Sigmoid colon (tissue), 7 donors: Measurements from ENCODE around the gene FIBCD1. TPM values are rescaled to one million over a fixed set of nuclear protein-coding genes. Genes with fewer than 3 reads are reported as not detected.
A peak's percentile ranks its signal among the peaks of the same experiment; 100 is the strongest.

Experiments used
- DNase-seq: peaks from one replicate; pipeline ENCODE4 v3.0.0-alpha.2; 2019
- H3K27ac ChIP-seq, 4 donors: fragments of 200-600 bp; sonication (generic); one replicate each; pipeline ENCODE4 v1.5.1; 2016 to 2019; ENCODE audit warnings: mild to moderate bottlenecking in 1 of 4
- H3K27me3 ChIP-seq, 3 donors: fragments of 200-600 bp; sonication (generic); one replicate each; pipeline ENCODE4 v1.5.1; 2019; ENCODE audit warnings: mild to moderate bottlenecking in 1 of 3
- H3K36me3 ChIP-seq, 4 donors: fragments of 200-600 bp; sonication (generic); one replicate each; pipeline ENCODE4 v1.5.1; 2016 to 2019
- H3K4me1 ChIP-seq, 4 donors: fragments of 200-600 bp; sonication (generic); one replicate each; pipeline ENCODE4 v1.5.1; 2017 to 2019
- H3K4me3 ChIP-seq, 4 donors: fragments of 200-600 bp; sonication (generic); one replicate each; pipeline ENCODE4 v1.5.1; 2017 to 2019; ENCODE audit warnings: mild to moderate bottlenecking in 2 of 4, moderate library complexity in 1 of 4
- H3K9me3 ChIP-seq, 4 donors: fragments of 200-600 bp in 3 of 4; sonication (generic) in 3 of 4; one replicate each; pipeline versions ENCODE4 v1.5.1 to v1.6.1; 2013 to 2019
- EP300 ChIP-seq, 4 donors: sonication (generic); formaldehyde crosslinking; IDR thresholded peaks; one replicate each; pipeline ENCODE4 v1.6.1; 2017; ENCODE audit warnings: antibody characterized with exemption in 4 of 4
- POLR2A ChIP-seq, 2 donors: fragments of 450-650 bp; IDR thresholded peaks; one replicate each; pipeline ENCODE4 v1.6.1; 2016; ENCODE audit warnings: antibody characterized with exemption in 2 of 2, mild to moderate bottlenecking in 2 of 2, moderate library complexity in 2 of 2
- POLR2AphosphoS5 ChIP-seq, 4 donors: sonication (generic); formaldehyde crosslinking; IDR thresholded peaks; one replicate each; pipeline ENCODE4 v1.6.1; 2017; ENCODE audit warnings: antibody characterized with exemption in 4 of 4
- WGBS, 2 donors: extraction: QIAGEN DNeasy Blood & Tissue Kit; methylation state at CpG; one replicate each; pipeline ENCODE4 v1.1.7; 2013; 5-methylcytosine and 5-hydroxymethylcytosine counted together
- intact Hi-C: fragments of 100-400 bp; cut with DNase I; formaldehyde crosslinking; loops from one replicate; pipeline ENCODE4 v1.15.1; 2023
- polyA plus RNA-seq, 3 donors: library from polyadenylated mRNA; stranded (reverse); fragments of 200-250 nt; gene quantifications; one replicate each; pipeline ENCODE4 v1.2.3, GENCODE V29; 2013
- total RNA-seq, 4 donors: library from RNA; depleted of rRNA; stranded (reverse); fragments of >200 nt; gene quantifications; one replicate each; pipeline ENCODE4 v1.1.0, GENCODE V29; 2016
- TF ChIP-seq, protein P1 (sequence below), 4 experiments: fragments of 450-650 bp in 3 of 4; fragments of 200-600 bp in 1 of 4; IDR thresholded peaks; one replicate each; pipeline ENCODE4 v1.5.1; 2016 to 2019; ENCODE audit warnings: antibody characterized with exemption in 4 of 4, mild to moderate bottlenecking in 3 of 4, moderate library complexity in 2 of 4
- donor health status: healthy with polysubstance abuse.
- donor health status: Bipolar disorder and iron deficiency.
- donor health status: healthy.

The FIBCD1 gene
- total and polyA plus RNA-seq, 7 donors = 0.36 to 11.9 (median 10.6) TPM; not detected in 3

DNA sequence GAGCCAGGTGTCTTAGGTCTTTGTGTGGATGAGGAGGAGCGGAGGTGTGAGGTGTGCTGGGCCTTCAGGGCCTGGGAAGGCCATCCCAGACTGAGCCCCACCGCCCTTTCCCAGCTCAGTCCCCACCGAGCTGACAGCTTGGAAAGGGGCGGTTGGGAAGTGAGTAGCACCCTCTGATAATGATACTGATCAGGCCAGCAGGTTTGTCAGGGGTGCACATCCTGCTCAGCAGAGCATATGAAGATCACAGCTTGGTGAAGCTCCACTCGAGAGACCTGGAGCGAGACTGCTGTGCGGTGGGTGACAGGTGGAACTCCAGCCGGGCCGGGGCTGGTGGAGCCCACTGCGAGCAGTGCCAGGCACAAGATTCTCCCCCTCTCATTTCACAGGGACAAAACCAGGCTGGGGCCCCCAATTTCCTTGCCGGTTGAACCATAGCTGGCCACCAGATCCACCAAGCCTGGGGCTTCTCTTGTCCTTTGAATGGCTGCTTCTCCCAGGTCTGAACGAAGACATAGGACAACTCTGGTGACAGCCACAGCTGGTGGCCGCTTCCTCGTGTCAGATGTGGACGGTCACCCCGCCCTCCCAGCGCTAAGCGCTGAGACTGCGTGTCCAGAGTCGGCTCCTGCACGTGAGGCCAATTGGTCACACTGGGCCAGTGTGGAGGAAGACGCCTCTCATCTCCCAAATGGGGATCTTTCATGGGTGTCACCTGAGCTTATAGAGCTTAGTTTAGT is 50.7 kb downstream of the FIBCD1 start:
- intact Hi-C loops = loop anchor here (10.0 kb wide), 1 partner anchor 156 kb away; no protein-coding TSS in a partner anchor
- DNase-seq = no peak
- Histone ChIP-seq H3K27ac (peak overlapping the region in 2 of 4 donors; percentile 11 to 76), H3K4me3 (no peak overlapping the region), H3K36me3 (peaks cover 57 to 100% (median 89%) of the 10 kb centered on the region in 4 donors), H3K27me3 (no peaks in the 10 kb centered on the region), H3K4me1 (peaks cover 0 to 47% (median 42%) of the 10 kb centered on the region in 4 donors), H3K9me3 (no peaks in the 10 kb centered on the region)
- peak in 1 of 4 donors; percentile 25 for TF ChIP-seq POLR2AphosphoS5 (IDR thresholded peaks at IDR 0.05)
- TF ChIP-seq, protein P1, sequence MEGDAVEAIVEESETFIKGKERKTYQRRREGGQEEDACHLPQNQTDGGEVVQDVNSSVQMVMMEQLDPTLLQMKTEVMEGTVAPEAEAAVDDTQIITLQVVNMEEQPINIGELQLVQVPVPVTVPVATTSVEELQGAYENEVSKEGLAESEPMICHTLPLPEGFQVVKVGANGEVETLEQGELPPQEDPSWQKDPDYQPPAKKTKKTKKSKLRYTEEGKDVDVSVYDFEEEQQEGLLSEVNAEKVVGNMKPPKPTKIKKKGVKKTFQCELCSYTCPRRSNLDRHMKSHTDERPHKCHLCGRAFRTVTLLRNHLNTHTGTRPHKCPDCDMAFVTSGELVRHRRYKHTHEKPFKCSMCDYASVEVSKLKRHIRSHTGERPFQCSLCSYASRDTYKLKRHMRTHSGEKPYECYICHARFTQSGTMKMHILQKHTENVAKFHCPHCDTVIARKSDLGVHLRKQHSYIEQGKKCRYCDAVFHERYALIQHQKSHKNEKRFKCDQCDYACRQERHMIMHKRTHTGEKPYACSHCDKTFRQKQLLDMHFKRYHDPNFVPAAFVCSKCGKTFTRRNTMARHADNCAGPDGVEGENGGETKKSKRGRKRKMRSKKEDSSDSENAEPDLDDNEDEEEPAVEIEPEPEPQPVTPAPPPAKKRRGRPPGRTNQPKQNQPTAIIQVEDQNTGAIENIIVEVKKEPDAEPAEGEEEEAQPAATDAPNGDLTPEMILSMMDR (IDR thresholded peaks at IDR 0.05) = no peak
- WGBS, 2 donors = 88 to 92% methylated on average over 22 of the region's 22 CpGs

DNA sequence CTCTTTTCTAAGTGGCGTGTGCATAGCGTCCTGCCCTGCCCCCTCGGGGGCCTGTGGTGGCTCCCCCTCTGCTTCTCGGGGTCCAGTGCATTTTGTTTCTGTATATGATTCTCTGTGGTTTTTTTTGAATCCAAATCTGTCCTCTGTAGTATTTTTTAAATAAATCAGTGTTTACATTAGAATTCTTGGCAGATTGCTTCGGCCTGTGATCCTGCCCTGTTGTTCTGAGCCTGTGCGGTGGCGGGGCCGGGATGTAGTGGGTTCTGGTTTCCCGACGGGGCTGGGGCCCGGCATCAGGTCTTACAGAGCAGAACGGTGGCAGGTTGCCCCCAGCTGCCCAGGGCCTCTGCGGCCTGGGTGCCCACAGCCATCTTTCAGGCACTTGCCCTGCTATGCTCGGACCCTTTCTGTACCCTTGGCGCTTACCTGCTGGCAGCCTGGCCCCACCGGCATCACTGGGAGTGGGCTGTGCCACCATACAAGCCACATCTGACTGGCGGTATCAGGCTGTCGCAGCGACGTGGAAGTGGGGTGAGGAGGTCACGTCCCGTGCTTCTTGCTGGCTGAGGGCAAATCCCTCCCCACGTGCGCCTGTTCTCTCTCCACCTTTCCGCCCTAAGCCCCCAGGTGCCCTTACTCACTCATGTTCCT is 51.4 kb downstream of the FIBCD1 start:
- WGBS, 2 donors = 87 to 89% methylated on average over 25 of the region's 25 CpGs
- Histone ChIP-seq H3K4me3 (no peak overlapping the region), H3K27ac (peak overlapping the region in 3 of 4 donors; percentile 37 to 76 (median 74)), H3K9me3 (no peaks in the 10 kb centered on the region), H3K27me3 (no peaks in the 10 kb centered on the region), H3K36me3 (peaks cover 58 to 100% (median 89%) of the 10 kb centered on the region in 4 donors), H3K4me1 (peaks cover 0 to 42% (median 39%) of the 10 kb centered on the region in 4 donors)
- intact Hi-C loops = loop anchor here (10.0 kb wide), 1 partner anchor 157 kb away; no protein-coding TSS in a partner anchor
- DNase-seq = no peak
- no peak for TF ChIP-seq EP300 (IDR thresholded peaks at IDR 0.05)

DNA sequence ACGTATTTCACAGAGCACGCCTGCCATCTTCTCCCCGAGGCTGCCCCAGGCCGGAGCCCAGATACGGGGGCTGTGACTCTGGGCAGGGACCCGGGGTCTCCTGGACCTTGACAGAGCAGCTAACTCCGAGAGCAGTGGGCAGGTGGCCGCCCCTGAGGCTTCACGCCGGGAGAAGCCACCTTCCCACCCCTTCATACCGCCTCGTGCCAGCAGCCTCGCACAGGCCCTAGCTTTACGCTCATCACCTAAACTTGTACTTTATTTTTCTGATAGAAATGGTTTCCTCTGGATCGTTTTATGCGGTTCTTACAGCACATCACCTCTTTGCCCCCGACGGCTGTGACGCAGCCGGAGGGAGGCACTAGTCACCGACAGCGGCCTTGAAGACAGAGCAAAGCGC is 52.1 kb downstream of the FIBCD1 start:
- no peak for TF ChIP-seq POLR2AphosphoS5 (IDR thresholded peaks at IDR 0.05)
- TF ChIP-seq EP300 (IDR thresholded peaks at IDR 0.05) = no peak
- TF ChIP-seq, protein P1 (IDR thresholded peaks at IDR 0.05) = no peak
- no peak for TF ChIP-seq POLR2A (IDR thresholded peaks at IDR 0.05)
- 94% methylated on average over 23 of the region's 23 CpGs for WGBS, 2 donors
- intact Hi-C loops = loop anchor here (10.0 kb wide), 1 partner anchor 158 kb away; no protein-coding TSS in a partner anchor
- no peaks in the 10 kb centered on the region for H3K9me3 ChIP-seq
- DNase-seq = no peak
- H3K27ac ChIP-seq = peak overlapping the region in 3 of 4 donors; percentile 37 to 76 (median 74)
- H3K4me3 ChIP-seq = no peak overlapping the region
- peaks cover 59 to 100% (median 90%) of the 10 kb centered on the region in 4 donors for H3K36me3 ChIP-seq
- H3K4me1 ChIP-seq = peaks cover 0 to 41% (median 37%) of the 10 kb centered on the region in 4 donors
- H3K27me3 ChIP-seq = no peaks in the 10 kb centered on the region

DNA sequence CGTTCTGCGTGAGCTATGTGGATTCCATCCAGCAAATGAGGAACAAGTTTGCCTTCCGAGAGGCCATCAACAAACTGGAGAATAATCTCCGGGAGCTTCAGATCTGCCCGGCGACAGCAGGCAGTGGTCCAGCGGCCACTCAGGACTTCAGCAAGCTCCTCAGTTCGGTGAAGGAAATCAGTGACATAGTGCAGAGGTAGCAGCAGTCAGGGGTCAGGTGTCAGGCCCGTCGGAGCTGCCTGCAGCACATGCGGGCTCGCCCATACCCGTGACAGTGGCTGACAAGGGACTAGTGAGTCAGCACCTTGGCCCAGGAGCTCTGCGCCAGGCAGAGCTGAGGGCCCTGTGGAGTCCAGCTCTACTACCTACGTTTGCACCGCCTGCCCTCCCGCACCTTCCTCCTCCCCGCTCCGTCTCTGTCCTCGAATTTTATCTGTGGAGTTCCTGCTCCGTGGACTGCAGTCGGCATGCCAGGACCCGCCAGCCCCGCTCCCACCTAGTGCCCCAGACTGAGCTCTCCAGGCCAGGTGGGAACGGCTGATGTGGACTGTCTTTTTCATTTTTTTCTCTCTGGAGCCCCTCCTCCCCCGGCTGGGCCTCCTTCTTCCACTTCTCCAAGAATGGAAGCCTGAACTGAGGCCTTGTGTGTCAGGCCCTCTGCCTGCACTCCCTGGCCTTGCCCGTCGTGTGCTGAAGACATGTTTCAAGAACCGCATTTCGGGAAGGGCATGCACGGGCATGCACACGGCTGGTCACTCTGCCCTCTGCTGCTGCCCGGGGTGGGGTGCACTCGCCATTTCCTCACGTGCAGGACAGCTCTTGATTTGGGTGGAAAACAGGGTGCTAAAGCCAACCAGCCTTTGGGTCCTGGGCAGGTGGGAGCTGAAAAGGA is 53.3 kb downstream of the FIBCD1 start:
- no peak overlapping the region for H3K4me3 ChIP-seq
- no peaks in the 10 kb centered on the region for H3K27me3 ChIP-seq
- DNase-seq = peak; percentile 84
- peaks cover 0 to 41% (median 37%) of the 10 kb centered on the region in 4 donors for H3K4me1 ChIP-seq
- peak overlapping the region in 3 of 4 donors; percentile 66 to 76 (median 74) for H3K27ac ChIP-seq
- no peaks in the 10 kb centered on the region for H3K9me3 ChIP-seq
- 91 to 92% methylated on average over 35 of the region's 35 CpGs for WGBS, 2 donors
- TF ChIP-seq, protein P1 (IDR thresholded peaks at IDR 0.05) = no peak
- TF ChIP-seq POLR2A (IDR thresholded peaks at IDR 0.05) (no peak), POLR2AphosphoS5 (IDR thresholded peaks at IDR 0.05) (peak in 2 of 4 donors; percentile 2 to 4)
- H3K36me3 ChIP-seq = peaks cover 67 to 100% (median 91%) of the 10 kb centered on the region in 4 donors
- intact Hi-C loops = loop anchor here (10.0 kb wide), 1 partner anchor 159 kb away; no protein-coding TSS in a partner anchor
